ENCODE measurements around the gene TCF21. TPM values are rescaled to one million over a fixed set of nuclear protein-coding genes. Genes with fewer than 3 reads are reported as not detected.

TCF21 gene
- total and polyA plus RNA-seq, 2 of the 13 experiments (the other 11 are each of a cell fraction or from before 2014, with no cell fraction given), result not detected

GRCh38 chr6:133887156-133887879 is 1.6 kb upstream of the TCF21 start:
- no peak for ATAC-seq
- no peaks in the 10 kb centered on the region for H3K4me1 ChIP-seq (ENCODE audit: insufficient read depth, low read length)
- no peak for DNase-seq (ENCODE audit: low spot score)
- 6% methylated on average over 4 of the region's 4 CpGs for WGBS (ENCODE audit: low lambda C conversion rate)
- no peak overlapping the region for H2AFZ ChIP-seq (ENCODE audit: low read length)
- in situ Hi-C loops (cut with HindIII; ENCODE audit: extremely low pct_ligation_motif_present, low pct_unique_long_range_greater_than_20kb) (no loop called here), intact Hi-C loops (cut with micrococcal nuclease; ENCODE audit: unreplicated experiment) (no loop called here)
- no peak overlapping the region for H3K9ac ChIP-seq (ENCODE audit: insufficient read depth, low read depth, low read length)
- TF ChIP-seq NR2F2 (IDR thresholded peaks at IDR 0.05; ENCODE audit: borderline replicate concordance, low read depth), result no peak
- TF ChIP-seq, protein P1, sequence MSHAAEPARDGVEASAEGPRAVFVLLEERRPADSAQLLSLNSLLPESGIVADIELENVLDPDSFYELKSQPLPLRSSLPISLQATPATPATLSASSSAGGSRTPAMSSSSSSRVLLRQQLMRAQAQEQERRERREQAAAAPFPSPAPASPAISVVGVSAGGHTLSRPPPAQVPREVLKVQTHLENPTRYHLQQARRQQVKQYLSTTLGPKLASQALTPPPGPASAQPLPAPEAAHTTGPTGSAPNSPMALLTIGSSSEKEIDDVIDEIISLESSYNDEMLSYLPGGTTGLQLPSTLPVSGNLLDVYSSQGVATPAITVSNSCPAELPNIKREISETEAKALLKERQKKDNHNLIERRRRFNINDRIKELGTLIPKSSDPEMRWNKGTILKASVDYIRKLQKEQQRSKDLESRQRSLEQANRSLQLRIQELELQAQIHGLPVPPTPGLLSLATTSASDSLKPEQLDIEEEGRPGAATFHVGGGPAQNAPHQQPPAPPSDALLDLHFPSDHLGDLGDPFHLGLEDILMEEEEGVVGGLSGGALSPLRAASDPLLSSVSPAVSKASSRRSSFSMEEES (CRISPR knock-in tag; IDR thresholded peaks at IDR 0.05), result no peak
- no peak for TF ChIP-seq GTF3A (CRISPR knock-in tag; conservative IDR thresholded peaks at IDR 0.05)
- TF ChIP-seq STAG1 (CRISPR knock-in tag; IDR thresholded peaks at IDR 0.05), result no peak
- no peak for TF ChIP-seq GPBP1L1 (CRISPR knock-in tag; IDR thresholded peaks at IDR 0.05)
- no peak for TF ChIP-seq ZNF414 (CRISPR knock-in tag; IDR thresholded peaks at IDR 0.05)
- no peak for TF ChIP-seq HOXA9 (CRISPR knock-in tag; IDR thresholded peaks at IDR 0.05; ENCODE audit: borderline replicate concordance)
- TF ChIP-seq ELK4 (CRISPR knock-in tag; IDR thresholded peaks at IDR 0.05; ENCODE audit: borderline replicate concordance), result no peak
- TF ChIP-seq ZNF646 (CRISPR knock-in tag; IDR thresholded peaks at IDR 0.05), result no peak
- TF ChIP-seq ZMAT3 (CRISPR knock-in tag; conservative IDR thresholded peaks at IDR 0.05), result no peak
- TF ChIP-seq ZNF569 (CRISPR knock-in tag; IDR thresholded peaks at IDR 0.05; ENCODE audit: borderline replicate concordance), result no peak
- no peak for TF ChIP-seq SP1 (IDR thresholded peaks at IDR 0.05)
- TF ChIP-seq SP1 (CRISPR knock-in tag; IDR thresholded peaks at IDR 0.05), result no peak
- no peaks in the 10 kb centered on the region for H4K20me1 ChIP-seq (ENCODE audit: insufficient read depth, low read length)
- no peak overlapping the region for H3K4me3 ChIP-seq (replicated peaks in 1 of 3; ENCODE audit: insufficient read depth in 1 of 3, low read depth in 2 of 3, low read length in 3 of 3)
- no peaks in the 10 kb centered on the region for H3K9me3 ChIP-seq (ENCODE audit: low read length)
- H3K36me3 ChIP-seq (replicated peaks in 1 of 2; ENCODE audit: control insufficient read depth in 1 of 2, insufficient read depth in 2 of 2, low read length in 2 of 2), result no peaks in the 10 kb centered on the region
- no peaks in the 10 kb centered on the region for H3K79me2 ChIP-seq (ENCODE audit: insufficient read depth, low read length)
- ChIA-PET CTCF (ENCODE audit: low intra/inter-chr PET ratio, low total read pairs) (no interaction called here), POLR2A (no interaction called here)
- H3K27me3 ChIP-seq (ENCODE audit: control insufficient read depth in 1 of 2, insufficient read depth in 2 of 2, low read length in 2 of 2), result peaks cover 6 to 35% of the 10 kb centered on the region in 2 experiments; a peak in 3 of 5 replicates
- H3K27ac ChIP-seq (ENCODE audit: extremely low read length, insufficient read depth, low read length), result no peak overlapping the region
- no peak for FAIRE-seq
- no peak overlapping the region for H3K4me2 ChIP-seq (ENCODE audit: low read depth, low read length)
- BruUV-seq (replicated peaks), result no TSS peak
